HFF-Myc (cell line): ENCODE data around the gene OR4D6.

ENCODE experiments used
- DNase-seq: peaks from one replicate; pipeline ENCODE4 v3.0.0-alpha.2; 2011; ENCODE audit warnings: low read depth; ENCODE audit errors: extremely low read depth
- H3K4me3 ChIP-seq: replicated peaks from 2 replicates; pipeline ENCODE4 v1.5.1; 2011; ENCODE audit warnings: low read depth, mild to moderate bottlenecking, control low read depth, low read length
- CTCF ChIP-seq: IDR thresholded peaks from 2 replicates; pipeline ENCODE4 v1.5.1; 2012; ENCODE audit warnings: mild to moderate bottlenecking, low read depth, low read length, control low read depth; ENCODE audit errors: missing control alignments

OR4D6 gene

GRCh38 chr11:59448484-59448883 is 8.3 kb upstream of the OR4D6 start:
- TF ChIP-seq CTCF = no peak
- no peak for DNase-seq
- no peak overlapping the region for H3K4me3 ChIP-seq

- DNase-seq = no peak
- no peak overlapping the region for H3K4me3 ChIP-seq
- TF ChIP-seq CTCF = no peak
Observed at GRCh38 chr11:59459916-59460315, 3.2 kb downstream of the OR4D6 start.

- H3K4me3 ChIP-seq = no peak overlapping the region
- DNase-seq = no peak
- TF ChIP-seq CTCF = no peak
Observed at GRCh38 chr11:59463190-59463641, 6.5 kb downstream of the OR4D6 start.

- no peak for TF ChIP-seq CTCF
- DNase-seq = no peak
- H3K4me3 ChIP-seq = no peak within 1 kb of the TSS
Observed at GRCh38 chr11:59473015-59473414, 16.3 kb downstream of the OR4D6 start, which contains the start of gene OR4D10. TSS of gene OR4D10 (plus strand) at chr11:59473315. CDS start at chr11:59477430, 4,115 bp downstream.

- no peak for TF ChIP-seq CTCF
- no peak overlapping the region for H3K4me3 ChIP-seq
- no peak for DNase-seq
Observed at GRCh38 chr11:59475176-59475575, 18.4 kb downstream of the OR4D6 start.

GRCh38 chr11:59479906-59480305 is 23.1 kb downstream of the OR4D6 start:
- DNase-seq = no peak
- TF ChIP-seq CTCF = no peak

GRCh38 chr11:59480359-59480758 is 23.6 kb downstream of the OR4D6 start:
- DNase-seq = no peak
- TF ChIP-seq CTCF = no peak
- no peak overlapping the region for H3K4me3 ChIP-seq

More at GRCh38 chr11:59479906-59480305, 23.1 kb downstream of the OR4D6 start:
- H3K4me3 ChIP-seq = no peak overlapping the region
